Common myeloid progenitor, CD34-positive (primary cell): Measurements from ENCODE around the gene MAT1A.

Source experiments
- CTCF ChIA-PET: fragments of 350-600 bp; sonication (Branson Sonifier 250); formaldehyde crosslinking; loops from one replicate; lab custom pipeline; 2021; ENCODE audit warnings: antibody characterized with exemption; lab: Charles Lee
- POLR2A ChIA-PET: fragments of 350-600 bp; sonication (Branson Sonifier 250); formaldehyde crosslinking; loops from one replicate; lab custom pipeline; 2021; ENCODE audit warnings: antibody characterized with exemption; lab: Charles Lee
- DNase-seq, 3 donors: peaks; one replicate each; pipeline versions ENCODE4 v3.0.0 to v3.0.0-alpha.2; 2013
- H3K27ac ChIP-seq, 2 experiments: 1 replicate in 1 of 2; 2 replicates in 1 of 2; pipeline ENCODE4 v1.7.0; 2013; ENCODE audit warnings: inconsistent platforms in 2 of 2, low read length in 2 of 2, mild to moderate bottlenecking in 2 of 2, low read depth in 1 of 2, moderate library complexity in 1 of 2; ENCODE audit not compliant: severe bottlenecking in 2 of 2, insufficient read depth in 1 of 2, poor library complexity in 1 of 2
- H3K27me3 ChIP-seq, 5 experiments: replicated peaks in 2 of 5; 1 replicate in 3 of 5; 2 replicates in 2 of 5; pipeline versions ENCODE4 v1.6.1 to v1.7.0; 2013; ENCODE audit warnings: low read length in 4 of 5, mild to moderate bottlenecking in 2 of 5, moderate library complexity in 2 of 5, inconsistent platforms in 1 of 5; ENCODE audit not compliant: insufficient read depth in 5 of 5, control insufficient read depth in 4 of 5
- H3K36me3 ChIP-seq, 4 experiments: 1 replicate in 2 of 4; 2 replicates in 2 of 4; pipeline versions ENCODE4 v1.6.1 to v1.7.0; 2013; ENCODE audit warnings: low read length in 3 of 4, control low read depth in 1 of 4, mild to moderate bottlenecking in 1 of 4; ENCODE audit not compliant: control insufficient read depth in 4 of 4, insufficient read depth in 4 of 4
- H3K4me1 ChIP-seq, 4 experiments: 1 replicate in 3 of 4; 2 replicates in 1 of 4; pipeline versions ENCODE4 v1.6.1 to v1.7.1; 2013; ENCODE audit warnings: low read length in 3 of 4, mild to moderate bottlenecking in 3 of 4, control low read depth in 1 of 4, inconsistent platforms in 1 of 4, moderate library complexity in 1 of 4; ENCODE audit not compliant: control insufficient read depth in 4 of 4, insufficient read depth in 4 of 4; ENCODE audit errors: control extremely low read depth in 1 of 4
- H3K4me3 ChIP-seq, 7 experiments: 1 replicate in 4 of 7; 2 replicates in 3 of 7; pipeline versions ENCODE4 v1.5.1 to v1.7.0; 2013; ENCODE audit warnings: mild to moderate bottlenecking in 7 of 7, low read length in 6 of 7, moderate library complexity in 6 of 7, inconsistent platforms in 2 of 7, low read depth in 2 of 7, control low read depth in 1 of 7; ENCODE audit not compliant: insufficient read depth in 4 of 7, control insufficient read depth in 1 of 7; ENCODE audit errors: extremely low read depth in 1 of 7
- H3K9me3 ChIP-seq, 5 experiments: 1 replicate in 4 of 5; 2 replicates in 1 of 5; pipeline versions ENCODE4 v1.6.1 to v1.7.1; 2013; ENCODE audit warnings: low read length in 4 of 5, mild to moderate bottlenecking in 2 of 5, inconsistent platforms in 1 of 5, low read depth in 1 of 5, moderate library complexity in 1 of 5; ENCODE audit not compliant: control insufficient read depth in 4 of 5, insufficient read depth in 2 of 5; ENCODE audit errors: control extremely low read depth in 1 of 5
- WGBS: methylation state at CpG from one replicate; pipeline ENCODE4 v1.1.5; 2013; ENCODE audit not compliant: insufficient coverage; 5-methylcytosine and 5-hydroxymethylcytosine counted together

MAT1A gene

DNA sequence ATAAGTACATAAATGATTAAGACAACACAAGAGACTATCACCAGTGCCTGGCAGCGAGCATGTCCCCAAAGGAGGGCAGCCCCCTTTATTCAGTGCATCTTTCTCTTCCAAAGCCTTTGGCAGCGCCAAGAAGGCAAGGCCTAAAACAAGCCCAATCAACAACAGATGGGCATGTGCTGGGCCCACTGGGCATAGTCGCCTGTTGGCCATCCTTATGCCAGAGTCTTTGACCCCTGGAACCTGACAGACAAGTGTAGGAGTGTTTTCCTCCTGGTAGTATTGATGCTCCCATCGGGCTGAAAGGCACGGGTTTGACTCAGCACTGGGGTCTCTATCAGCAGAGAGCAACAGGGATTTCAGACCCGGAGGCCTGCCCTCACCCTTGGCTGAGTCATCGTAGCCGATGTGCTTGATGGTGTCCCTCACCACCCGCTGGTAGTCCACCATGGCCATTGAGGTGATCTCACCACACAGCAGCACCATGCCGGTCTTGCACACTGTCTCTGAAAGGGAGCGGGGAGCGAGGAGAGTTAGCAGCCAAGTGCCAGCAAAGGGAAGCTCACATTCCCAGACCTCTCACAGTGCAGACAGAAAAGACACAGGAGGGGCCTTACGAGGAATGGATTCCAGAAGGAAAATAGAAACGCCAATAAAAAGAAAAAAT lies 5.8 kb downstream of the MAT1A start:
- H3K4me3 ChIP-seq, result no peak overlapping the region
- no peaks in the 10 kb centered on the region for H3K9me3 ChIP-seq
- H3K27me3 ChIP-seq, result no peaks in the 10 kb centered on the region
- H3K27ac ChIP-seq, result no peak overlapping the region
- ChIA-PET CTCF (no interaction called here), POLR2A (no interaction called here)
- no peaks in the 10 kb centered on the region for H3K4me1 ChIP-seq
- DNase-seq, result no peak
- WGBS, result over 99% methylated on average over 14 of the region's 14 CpGs
- no peaks in the 10 kb centered on the region for H3K36me3 ChIP-seq

DNA sequence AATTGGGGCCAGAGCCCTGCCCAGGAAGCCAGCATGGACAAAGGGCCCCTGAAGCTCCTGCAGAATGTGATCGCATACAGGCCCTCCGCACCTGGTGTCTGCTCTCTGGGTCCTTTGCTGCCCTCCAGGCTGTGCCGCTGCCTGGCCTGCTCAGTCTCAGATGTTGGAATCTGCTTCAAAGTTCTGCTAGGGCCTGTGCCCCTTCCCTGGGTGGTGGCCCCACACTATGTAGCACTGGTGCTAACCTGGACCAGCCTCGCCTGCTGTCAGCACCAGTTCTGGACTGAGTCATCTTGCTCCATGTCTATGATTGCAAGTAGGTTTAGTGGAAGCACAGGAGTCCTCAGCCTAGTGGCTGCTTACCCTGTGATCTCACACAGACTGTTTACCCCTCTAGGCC lies 6.3 kb downstream of the MAT1A start:
- DNase-seq, result no peak
- H3K27me3 ChIP-seq, result no peaks in the 10 kb centered on the region
- no peaks in the 10 kb centered on the region for H3K36me3 ChIP-seq
- H3K9me3 ChIP-seq, result no peaks in the 10 kb centered on the region
- CTCF ChIA-PET, result no interaction called here
- H3K4me1 ChIP-seq, result no peaks in the 10 kb centered on the region
- POLR2A ChIA-PET, result no interaction called here
- no peak overlapping the region for H3K27ac ChIP-seq
- 98% methylated on average over 4 of the region's 4 CpGs for WGBS
- no peak overlapping the region for H3K4me3 ChIP-seq

DNA sequence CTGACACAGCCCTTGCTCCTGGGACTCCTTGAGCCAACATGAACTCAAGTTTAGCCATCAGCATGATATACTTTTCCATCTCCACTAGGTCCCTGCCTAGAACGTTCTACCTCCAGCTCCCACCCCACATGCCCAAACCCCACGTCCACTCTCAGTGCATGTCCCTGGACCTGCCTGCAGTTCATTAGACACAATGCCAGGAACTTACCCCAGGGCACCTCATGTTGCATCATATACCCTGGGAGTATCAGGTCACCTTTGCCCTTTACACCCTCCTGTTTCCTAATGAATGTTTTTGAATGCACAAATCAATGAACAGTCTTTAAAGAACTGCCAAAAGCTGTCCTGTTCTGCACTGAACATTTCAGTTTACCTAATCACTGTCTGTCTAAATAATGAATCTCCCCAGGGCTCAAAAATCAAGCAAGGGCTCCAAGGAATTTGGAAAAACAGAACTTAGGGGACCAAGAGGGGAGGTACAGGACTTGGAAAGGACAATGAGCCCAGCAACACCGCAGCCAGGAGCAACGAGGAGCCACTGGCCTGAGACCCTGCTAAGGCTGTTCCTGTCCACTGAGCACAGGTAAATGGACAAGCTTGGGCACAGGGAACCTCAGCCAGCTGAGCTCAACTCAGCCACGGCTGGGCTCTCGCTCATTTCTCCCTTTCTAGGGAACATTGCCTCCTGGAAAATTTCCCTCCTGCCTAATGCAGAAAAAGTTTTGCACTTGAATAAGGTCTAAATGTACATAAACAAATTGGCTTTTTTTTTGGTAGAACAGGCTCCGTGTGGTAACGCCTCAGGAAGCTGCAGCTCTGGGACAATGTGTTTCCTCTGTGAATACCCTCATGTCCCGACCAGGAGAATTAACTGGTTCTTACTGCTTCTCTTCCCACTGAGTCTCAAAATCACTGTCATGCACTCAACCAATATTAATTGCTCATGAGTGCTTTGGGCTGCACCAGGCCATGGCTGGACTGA lies 7.4 kb downstream of the MAT1A start:
- WGBS, result 74% methylated on average over 7 of the region's 9 CpGs
- Histone ChIP-seq H3K27me3 (no peaks in the 10 kb centered on the region), H3K4me3 (no peak overlapping the region), H3K4me1 (no peaks in the 10 kb centered on the region), H3K27ac (no peak overlapping the region), H3K36me3 (no peaks in the 10 kb centered on the region), H3K9me3 (no peaks in the 10 kb centered on the region)
- ChIA-PET POLR2A (no interaction called here), CTCF (interaction anchor here (1.5 kb wide), 1 partner anchor 8 kb away, joined by 4 read pairs; the partner anchor contains the start of gene MAT1A)
- no peak for DNase-seq

DNA sequence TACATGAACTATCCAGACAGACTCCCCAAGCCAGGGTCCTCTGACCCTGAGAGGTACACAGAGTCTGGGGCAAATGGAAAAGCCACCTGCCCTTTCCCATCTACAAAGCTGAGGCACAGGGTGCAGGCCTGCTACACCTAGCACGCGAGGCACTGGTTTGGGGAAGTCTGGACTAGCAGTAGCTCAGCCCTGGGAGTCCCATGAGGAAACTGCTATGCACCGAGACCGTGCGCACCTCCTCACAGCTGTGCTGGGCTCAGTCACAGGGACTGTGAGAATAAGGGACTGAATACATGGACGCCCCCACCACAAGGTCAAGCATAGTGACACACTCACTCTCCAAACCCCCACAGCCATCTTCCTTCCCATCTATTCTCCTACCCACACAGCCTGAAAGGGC lies 8.2 kb downstream of the MAT1A start:
- ChIA-PET CTCF (interaction anchor here (1.5 kb wide), 1 partner anchor 9 kb away, joined by 4 read pairs; the partner anchor contains the start of gene MAT1A), POLR2A (no interaction called here)
- no peaks in the 10 kb centered on the region for H3K4me1 ChIP-seq
- H3K27ac ChIP-seq, result no peak overlapping the region
- no peaks in the 10 kb centered on the region for H3K27me3 ChIP-seq
- no peaks in the 10 kb centered on the region for H3K9me3 ChIP-seq
- WGBS, result 88% methylated on average over 2 of the region's 6 CpGs
- no peak for DNase-seq
- H3K4me3 ChIP-seq, result no peak overlapping the region
- no peaks in the 10 kb centered on the region for H3K36me3 ChIP-seq

DNA sequence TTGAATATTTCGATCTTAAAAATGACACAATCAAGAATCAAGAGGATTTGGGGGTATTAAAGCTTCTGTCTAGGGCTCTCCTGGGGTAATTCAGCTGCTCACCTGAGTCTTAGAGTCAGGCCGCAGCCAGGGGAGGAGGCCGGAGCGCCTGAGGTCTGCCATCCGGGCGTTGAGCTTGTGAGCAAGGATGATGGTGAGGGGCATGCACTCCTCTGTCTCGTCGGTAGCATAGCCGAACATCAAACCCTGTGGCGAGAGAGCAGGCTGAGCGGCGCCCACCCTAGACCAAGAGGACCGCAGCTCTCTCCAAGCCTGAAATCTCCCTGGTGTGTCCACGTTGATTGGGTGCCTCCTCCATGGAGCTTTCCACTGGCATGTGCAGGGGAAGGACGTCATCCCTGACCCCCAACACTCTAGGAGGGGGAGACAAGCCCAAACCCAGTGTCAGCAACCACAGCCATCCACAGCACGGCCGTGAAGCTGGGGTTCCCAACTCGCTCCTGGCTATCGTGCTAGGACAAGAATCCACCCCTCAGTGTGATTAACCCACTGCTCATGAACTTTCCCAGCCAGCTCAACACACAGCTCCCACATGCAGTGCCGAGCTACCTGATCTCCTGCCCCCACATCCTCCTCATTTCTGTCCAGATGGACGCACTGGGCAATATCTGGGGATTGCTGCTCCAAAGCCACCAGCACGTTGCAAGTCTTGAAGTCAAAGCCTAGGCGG lies 9.2 kb downstream of the MAT1A start:
- POLR2A ChIA-PET, result no interaction called here
- no peaks in the 10 kb centered on the region for H3K4me1 ChIP-seq
- no peak for DNase-seq
- H3K27me3 ChIP-seq, result no peaks in the 10 kb centered on the region
- H3K36me3 ChIP-seq, result no peaks in the 10 kb centered on the region
- no peaks in the 10 kb centered on the region for H3K9me3 ChIP-seq
- H3K4me3 ChIP-seq, result no peak overlapping the region
- CTCF ChIA-PET, result interaction anchor here (1.5 kb wide), 1 partner anchor 10 kb away, joined by 4 read pairs; the partner anchor contains the start of gene MAT1A
- WGBS, result 96% methylated on average over 22 of the region's 23 CpGs
- no peak overlapping the region for H3K27ac ChIP-seq

DNA sequence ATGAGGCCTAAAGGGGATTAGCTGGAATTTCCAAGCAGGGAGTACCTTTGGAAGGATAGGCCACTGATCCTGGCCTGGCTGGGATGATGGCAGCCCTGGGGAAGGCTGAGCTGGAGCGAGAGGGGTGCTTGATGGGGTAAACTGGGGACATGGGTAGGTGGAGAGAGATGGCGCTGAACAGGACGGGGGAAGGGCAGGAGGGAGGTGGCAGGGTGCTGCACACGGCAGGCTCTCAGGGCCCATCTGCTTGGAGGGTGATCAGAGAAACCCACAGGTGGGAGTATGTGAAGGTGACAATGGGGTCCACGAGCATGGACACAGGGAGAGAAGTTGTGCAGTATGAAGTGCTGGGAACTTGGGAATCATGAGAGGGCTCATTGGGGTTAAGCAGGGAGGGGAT lies 10.3 kb downstream of the MAT1A start:
- DNase-seq, result no peak
- Histone ChIP-seq H3K27ac (no peak overlapping the region), H3K4me1 (no peaks in the 10 kb centered on the region), H3K4me3 (no peak overlapping the region), H3K27me3 (no peaks in the 10 kb centered on the region), H3K36me3 (no peaks in the 10 kb centered on the region), H3K9me3 (no peaks in the 10 kb centered on the region)
- CTCF ChIA-PET, result no interaction called here
- WGBS, result 95% methylated on average over 4 of the region's 5 CpGs
- POLR2A ChIA-PET, result no interaction called here
